Measurements from ENCODE around the gene CLSTN1.

GRCh38 chr1:9852410-9853248 is 28.9 kb upstream of the CLSTN1 start:
- TF ChIP-seq CTCF (IDR thresholded peaks at IDR 0.05; ENCODE audit: low read depth, low read length, missing input control) = no peak
- TF ChIP-seq REST (IDR thresholded peaks at IDR 0.05) = no peak
- TF ChIP-seq TAF1 (conservative IDR thresholded peaks at IDR 0.05) = no peak
- TF ChIP-seq YY1 (IDR thresholded peaks at IDR 0.05) = no peak
- TF ChIP-seq EGR1 (IDR thresholded peaks at IDR 0.05; ENCODE audit: low read depth in 2 of 2) = no peak

Data from liver (tissue), 3 donors.